GM18519 (cell line): Measurements from ENCODE around the gene CC2D2B.
"Not testable (repeated sequence)": the region's sequence is repeated elsewhere in the genome, so short reads cannot be mapped to it uniquely, and the experiment has no call there.

Experiments used
- ATAC-seq: cut with Tn5 transposase; IDR thresholded peaks from one replicate; pipeline ENCODE4 v1.9.1; 2021; ENCODE audit warnings: mild to moderate bottlenecking, moderate library complexity; ENCODE audit not compliant: unreplicated experiment, low FRiP score

Gene CC2D2B

DNA sequence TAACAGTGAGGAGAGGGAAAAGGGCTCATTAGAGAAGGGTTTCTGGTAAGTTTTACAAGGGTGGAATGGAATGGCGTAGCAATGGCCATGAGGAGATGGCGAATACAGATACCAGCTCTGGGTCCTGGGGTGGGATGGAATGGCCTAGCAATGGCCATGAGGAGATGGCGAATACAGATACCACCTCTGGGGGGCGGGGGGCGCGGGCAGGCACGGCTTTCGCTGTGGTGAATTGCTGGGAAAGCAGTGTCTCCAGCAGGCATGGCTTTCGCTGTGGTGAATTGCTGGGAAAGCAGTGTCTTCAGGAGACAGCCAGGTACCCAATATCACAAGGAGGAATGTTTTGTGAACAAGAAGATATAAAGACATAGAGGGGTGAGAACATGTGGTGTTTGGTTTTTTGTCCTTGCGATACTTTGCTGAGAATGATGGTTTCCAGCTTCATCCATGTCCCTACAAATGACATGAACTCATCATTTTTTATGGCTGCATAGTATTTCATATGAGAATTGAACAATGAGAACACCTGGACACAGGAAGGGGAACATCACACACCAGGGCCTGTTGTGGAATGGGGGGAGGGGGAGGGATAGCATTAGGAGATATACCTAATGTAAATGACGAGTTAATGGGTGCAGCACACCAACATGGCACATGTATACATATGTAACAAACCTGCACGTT is 1.7 kb upstream of the CC2D2B start:
- ATAC-seq = not testable (repeated sequence)

DNA sequence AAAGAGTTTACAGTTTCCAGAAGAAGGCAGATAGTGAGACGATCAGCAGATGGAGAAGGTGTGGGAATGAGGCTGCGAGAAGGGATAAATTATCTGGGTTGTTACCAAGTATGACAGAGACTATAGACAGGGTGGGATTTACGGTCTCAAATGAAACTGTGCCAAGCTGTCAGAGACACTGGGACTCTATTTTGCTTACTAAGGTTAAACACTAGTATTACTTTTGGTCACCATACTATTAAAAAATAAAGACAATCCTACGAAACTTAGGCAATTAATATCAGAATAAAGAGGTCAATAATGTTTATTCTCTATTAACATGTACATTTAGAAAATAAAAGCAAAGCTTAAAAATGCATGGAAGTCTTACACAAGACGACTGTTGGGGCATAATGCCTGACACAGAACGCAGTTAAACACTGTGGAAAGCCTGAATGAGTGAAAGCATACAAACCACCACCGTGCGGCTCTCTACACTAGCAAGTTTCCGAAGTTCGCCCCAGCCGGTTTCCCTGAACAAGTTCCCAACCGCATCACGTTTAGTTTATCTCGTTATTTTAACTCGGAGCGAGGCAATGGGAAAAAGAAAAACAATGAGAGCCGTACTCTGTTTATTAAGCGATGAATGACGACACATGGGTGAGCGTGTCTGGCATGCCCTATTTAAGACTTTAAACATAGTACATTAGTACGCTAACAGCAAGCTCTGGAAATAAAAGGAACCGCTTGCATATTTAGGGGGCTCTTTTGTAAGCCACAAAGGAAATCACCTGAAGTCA is 909 bp upstream of the CC2D2B start:
- peak; percentile 30 for ATAC-seq

DNA sequence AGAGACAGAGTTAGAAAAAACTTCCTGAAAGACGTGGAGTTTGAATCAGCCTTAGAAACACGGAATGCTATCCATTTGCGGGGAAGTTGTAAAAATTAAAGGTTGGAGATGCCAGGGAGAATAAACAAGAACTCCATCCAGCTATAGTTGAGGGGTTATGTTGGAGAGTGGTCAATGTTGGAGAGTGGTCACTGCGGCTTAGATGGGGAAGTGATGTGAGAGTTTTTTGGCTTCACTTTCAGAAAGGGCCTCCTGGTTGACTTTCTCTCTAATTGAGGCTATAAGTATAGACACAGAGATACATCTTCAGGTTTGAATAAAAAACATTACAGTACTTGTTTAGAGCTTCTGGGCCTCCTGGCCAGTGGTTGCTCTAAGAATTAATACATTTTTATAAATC is 675 bp downstream of the CC2D2B start:
- ATAC-seq = no peak

DNA sequence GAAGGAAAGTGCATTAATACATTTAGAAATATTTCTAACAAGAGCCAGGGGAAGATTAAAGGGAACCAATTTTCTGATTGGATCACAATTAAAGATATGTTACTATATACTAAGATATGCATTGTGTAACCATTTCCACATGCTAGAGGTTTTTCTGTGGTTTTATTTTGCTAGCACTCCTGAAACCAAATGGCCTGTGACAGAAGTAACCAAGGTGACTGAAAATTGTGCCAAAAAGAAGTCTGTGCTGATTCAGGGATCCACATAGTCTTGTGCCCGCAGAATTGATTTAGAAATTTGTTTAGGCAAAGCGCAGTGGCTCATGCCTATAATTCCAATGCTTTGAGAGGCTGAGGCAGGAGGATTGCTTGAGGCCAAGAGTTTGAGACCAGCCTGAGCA is 1.8 kb downstream of the CC2D2B start:
- no peak for ATAC-seq

DNA sequence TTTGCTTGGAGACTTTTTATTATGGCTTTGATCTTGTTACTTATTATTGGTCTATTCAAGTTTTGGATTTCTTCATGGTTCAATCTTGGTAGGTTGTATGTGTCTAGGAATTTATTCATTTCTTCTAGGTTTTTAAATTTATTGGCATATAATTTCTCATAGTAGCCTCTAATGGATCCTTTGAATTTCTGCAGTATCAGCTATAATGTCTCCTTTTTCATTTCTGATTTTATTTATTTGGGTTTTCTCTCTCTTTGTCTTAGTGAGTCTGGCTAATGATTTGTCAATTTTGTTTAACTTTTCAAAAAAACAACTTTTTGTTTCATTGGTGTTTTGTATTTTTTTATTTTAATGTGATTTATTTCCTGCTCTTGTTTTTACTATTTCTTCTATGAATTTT is 8.3 kb downstream of the CC2D2B start:
- ATAC-seq = not testable (repeated sequence)

DNA sequence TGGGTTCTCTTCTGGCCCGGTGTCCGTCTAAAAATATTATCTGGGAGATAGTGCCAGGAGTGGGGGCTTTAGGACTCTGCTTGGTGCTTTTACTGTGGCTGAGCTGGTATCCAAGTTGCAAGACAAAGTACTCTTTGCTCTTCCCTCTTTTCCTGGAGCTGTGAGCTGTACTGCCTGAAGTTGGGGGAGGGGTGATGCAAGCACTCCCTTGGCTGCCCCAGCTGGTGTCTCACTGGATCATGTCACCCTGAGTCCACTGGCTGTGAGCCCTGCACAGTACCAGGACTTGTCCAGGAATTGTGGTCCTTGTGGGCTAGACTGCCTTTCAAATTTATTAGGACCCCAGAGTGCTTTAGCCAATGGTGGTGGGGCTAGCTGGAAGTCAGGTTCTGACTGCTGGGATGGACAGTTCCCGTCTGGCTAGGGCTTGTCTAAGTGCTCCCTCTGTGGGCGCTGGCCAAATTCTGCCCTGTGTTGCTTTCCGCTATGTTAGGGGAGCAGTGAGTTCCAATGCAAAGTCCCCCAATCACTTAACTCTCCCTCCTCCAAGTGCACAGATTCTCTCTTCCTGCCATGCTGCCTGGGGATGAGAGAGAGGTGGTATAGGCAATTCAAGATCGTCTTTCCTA is 13.1 kb downstream of the CC2D2B start:
- ATAC-seq = no peak

DNA sequence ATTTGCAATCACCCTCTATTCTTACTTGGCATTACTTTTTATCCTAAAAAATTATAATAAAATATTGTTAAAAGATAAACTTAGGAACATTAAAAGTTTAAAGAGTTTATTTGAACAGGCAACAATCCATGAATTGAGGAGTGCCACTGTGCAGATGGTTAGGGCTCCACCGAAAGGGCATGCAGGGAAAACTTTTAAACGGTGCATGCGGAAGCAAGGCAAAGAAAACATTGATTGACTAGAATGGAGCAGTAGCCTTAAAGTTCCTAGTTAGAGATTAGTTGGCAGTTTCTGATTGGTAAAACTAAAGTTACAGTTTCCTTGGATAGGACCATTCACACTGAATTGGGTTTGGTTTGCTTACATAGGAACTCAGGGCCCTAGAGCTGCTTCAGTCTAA is 17.3 kb downstream of the CC2D2B start:
- ATAC-seq = no peak

DNA sequence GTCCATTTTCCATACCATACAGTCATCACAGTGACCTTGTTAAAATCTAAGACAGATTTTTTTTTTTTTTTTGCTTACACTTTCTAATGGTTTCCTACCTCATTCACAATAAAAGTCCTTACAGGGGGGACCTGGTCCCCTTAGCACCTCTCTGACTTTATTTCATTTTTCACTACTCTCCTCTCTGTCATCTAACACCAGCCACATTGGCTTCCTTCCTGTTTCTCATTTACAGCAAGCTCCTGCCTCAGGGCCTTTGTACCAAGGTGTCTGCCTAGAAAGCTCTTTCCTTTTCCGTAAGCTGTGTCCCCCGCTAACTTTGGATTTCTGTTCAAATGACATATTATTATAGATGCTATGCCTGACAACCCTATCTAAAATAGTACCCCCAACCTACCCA is 27.7 kb downstream of the CC2D2B start:
- no peak for ATAC-seq

DNA sequence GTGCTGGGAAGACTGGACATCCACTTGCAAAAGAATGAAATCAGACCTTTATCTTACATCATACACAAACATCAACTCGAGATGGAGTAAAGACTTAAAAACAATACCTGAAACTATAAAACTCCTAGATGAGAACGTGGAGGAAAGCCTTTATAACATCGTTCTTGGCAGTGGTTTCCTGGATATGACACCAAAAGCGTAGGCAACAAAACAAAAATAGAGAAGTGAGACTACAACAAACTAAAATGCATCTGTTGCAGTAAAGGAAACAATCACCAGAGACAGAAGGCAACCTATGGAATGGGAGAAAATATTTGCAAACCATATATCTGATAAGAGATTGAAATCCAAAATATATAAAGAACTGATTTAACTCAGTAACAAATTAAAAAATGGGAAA is 33.3 kb downstream of the CC2D2B start:
- no peak for ATAC-seq

DNA sequence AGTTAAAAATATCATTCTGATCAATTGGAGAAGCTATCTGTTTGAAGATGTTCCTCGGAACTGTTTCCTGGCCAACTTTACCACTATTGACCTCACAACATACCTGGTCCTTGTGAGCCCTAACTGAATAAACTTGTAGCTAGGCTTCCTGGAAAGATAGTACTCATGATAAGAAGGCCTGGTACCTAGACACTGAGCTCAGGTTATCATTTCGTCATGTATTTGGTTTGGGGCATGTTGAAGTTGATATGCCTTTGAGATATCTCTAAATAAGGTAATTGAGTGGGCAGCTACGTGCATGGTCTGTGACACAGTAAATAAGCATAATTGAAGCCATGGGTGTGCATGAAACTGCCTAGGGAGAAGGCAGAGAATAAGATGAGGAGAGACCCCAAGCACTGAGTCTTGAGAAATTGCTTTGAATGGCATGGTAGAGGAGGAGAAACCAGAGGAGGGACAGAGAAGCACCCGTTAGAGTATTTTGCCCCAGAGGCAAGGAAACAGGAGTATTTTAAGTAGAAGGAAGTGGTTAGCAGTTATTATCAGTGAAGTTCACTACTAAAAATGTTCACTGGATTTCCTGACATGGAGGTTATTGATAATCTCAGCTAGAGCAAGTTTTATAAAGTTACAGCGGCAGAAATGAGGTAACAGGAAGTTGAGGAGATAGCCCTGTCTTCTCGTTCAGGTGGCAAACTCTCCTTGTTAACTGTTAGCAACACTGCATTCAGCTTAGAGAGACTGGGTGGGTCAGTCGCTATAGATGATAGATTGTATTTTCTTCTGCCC is 55.6 kb downstream of the CC2D2B start:
- no peak for ATAC-seq

DNA sequence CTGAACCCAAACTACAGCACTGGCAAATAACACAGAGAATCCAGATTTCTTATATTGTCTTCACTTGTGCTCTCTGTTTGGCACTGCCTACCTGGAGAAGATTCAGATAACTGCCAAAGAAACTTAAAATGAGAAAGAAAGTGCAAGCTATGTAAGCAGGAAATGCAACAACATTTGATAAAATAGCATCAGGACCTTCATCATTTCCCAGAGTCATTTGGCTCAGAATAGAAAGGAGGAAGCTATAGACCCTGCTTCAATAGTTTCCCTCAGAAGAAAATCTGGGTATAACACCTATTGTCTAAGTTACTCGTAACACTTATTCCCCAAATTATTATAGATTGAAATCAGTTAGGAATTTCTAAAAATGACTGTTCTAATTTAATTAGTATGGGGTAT is 56.2 kb downstream of the CC2D2B start:
- ATAC-seq = no peak

DNA sequence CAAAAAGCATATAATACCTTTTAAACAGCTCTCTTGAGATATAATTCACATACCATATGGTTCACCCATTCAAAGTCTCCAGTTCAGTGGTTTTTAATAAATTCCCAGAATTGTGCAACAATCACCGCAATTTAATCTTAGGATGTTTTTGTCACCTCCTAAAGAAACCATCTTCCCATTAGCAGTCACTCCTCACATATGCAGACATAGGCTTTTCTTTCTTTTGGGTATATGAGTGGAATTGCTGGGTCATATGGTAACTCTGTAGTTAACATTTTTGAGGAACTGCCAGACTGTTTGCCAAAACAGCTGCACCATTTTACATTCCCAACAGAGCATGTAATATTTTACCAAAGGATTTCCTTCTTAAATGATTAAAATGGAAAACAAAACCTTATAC is 57.0 kb downstream of the CC2D2B start:
- ATAC-seq = no peak

DNA sequence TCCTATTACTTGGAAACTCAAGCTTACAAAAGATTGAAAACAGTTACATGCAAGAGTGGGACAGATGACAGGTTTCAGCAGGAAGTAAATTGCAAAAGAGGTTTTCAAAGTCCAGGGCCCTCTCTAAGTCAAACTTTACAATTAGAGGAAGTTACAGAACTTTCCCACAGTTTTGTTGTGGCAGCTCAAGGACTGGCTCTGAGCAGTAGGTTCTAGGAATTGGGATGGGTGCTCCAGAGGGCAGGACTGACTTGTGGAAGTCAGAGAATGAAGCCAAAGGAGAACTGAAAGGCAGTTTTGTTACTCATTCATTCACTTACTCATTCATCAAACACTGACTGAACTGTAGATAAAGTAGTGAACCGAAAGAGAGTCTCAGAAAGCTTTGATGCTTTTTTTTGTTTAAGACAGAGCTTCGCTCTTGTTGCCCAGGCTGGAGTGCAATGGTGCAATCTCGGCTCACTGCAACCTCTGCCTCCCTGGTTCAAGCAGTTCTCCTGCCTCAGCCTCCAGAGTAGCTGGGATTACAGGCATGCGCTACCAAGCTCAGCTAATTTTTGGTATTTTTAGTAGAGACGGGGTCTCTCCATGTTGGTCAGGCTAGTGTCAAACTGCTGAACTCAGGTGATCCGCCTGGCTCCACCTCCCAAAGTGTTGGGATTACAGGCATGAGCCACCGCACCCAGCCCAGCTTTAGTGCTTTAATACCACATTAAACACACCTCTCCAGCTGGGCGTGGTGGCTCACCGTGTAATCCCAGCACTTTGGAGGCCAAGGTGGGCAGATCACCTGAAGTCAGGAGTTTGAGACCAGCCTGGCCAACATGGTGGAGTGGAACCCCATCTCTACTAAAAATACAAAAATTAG is 68.8 kb downstream of the CC2D2B start:
- ATAC-seq = no peak

DNA sequence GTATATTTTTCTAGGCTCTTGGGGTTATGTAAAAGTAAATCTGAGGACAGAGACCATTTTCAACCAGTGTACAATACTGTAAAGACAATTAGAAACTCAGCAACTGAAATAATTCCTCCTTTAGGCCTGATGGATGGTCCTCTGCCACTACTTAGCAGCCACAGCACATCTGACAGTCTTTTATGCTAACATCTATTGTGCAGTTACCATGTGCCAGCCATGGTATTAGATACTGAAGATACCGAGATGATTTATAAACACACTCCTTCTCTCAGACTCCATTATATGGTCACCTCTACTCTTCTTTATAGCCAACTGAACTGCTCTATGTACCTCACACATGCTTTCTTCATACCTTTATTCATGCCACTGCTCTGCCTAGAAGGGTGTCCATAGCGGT is 74.4 kb downstream of the CC2D2B start:
- ATAC-seq = no peak

DNA sequence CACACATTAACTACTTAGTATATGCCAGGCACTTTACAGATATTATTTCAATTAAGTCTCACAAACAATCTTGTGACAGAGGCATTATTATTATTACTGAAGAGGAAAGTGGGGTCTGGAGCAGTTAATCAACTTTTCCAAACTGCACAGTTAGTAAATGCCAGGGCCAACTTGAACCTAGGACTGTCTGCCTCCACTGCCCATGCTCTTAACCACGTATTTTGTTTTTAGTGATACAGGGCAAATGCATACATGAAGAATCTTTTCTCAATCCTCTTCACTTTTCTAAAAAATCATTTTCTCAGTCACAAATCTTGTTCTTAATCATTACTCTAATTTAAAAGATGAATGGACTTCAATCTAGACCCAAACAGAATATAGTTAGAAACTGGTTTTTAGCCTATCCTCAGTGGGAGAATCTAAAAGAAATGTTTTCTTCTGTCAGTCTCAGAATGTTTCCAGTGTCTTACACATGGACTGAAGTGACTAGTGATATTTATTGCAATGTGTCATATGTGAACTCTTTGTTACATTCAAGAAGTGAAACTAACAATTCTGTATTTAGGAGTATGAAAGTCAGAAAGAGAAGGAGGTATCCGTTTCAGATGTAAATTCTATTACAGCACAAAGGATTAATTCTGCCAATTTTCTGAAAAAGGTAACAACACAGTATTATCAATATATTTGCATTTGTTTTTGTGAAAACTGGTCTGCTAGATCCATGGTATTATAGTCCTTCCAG is 80.1 kb downstream of the CC2D2B start:
- peak; percentile 93 for ATAC-seq

DNA sequence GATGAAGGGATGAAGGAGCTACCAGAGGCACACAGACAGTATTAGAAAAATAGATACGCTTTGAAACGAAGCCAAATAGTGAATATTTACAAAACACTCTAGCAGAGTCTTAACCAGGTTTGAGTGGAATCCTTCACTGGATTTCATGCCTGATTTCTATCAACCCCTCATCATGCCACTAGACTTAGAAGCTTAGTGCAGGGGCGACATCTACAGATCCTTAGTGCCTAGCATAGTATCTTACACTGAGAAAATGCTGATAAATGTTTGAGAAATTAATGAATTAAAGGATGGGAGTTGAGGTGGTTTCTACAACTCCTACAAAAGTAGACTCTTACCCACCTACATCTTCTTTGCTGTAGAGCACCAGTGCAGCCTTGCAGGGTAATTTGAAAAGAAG is 80.9 kb downstream of the CC2D2B start:
- no peak for ATAC-seq

DNA sequence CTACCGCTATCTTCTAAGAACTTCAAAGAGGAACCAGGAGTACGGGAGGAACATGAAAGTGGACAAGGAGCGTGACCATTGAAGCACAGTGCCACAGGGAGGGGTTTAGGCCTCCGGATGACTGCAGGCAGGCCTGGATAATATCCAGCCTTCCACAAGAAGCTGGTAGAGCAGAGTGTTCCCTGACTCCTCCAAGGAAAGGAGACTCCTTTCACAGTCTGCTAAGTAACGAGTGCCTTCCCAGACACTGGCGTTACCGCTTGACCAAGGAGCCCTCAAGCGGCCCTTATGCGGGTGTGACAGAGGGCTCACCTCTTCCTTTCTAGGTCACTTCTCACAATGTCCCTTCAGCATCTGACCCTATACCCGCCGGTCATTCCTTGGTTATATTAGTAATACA is 86.6 kb downstream of the CC2D2B start:
- not testable (repeated sequence) for ATAC-seq

DNA sequence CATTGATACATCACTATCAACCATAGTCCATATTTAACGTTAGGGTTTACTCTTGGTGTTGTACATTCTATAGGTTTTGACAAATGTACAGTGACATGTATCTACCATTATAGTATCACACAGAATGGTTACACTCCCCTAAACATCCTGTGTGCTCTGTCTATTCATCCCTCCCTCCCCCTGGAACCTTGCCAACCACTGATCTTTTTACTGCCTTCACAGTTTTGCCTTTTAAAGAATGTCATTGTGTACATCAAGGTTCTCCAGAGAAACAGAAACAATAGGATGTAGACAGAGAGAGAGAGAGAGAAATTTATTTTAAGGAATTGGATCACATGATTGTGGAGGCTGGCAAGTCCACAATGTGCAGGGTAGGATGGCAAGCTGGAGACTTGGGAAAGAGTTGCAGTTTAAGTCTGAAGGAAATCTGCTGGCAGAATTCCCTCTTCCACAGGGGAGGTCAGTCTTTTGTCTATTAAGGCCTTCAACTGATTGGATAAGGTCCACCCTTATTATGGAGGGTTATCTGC is 90.5 kb downstream of the CC2D2B start:
- ATAC-seq = no peak

DNA sequence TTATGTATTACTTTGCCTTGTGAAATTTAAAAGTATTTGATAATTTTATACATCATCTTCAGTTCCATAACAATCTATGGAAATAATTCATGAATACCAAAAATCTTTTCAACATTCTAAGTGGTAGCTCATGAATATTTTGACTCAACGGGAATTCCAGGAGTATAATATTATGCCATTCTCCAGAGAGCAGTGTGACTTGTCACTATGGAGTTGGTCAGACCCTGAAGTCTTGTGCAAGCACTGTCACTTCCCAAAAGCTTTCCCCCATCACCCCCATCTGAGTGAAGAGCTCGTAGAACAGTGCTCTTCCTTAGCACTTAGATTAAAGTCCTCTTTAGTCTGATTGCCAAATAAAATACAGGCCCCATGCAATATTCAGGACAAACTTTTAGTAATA is 106.2 kb downstream of the CC2D2B start:
- no peak for ATAC-seq
